Head of caudate nucleus (tissue), 42 donors: ENCODE results near the gene SMIM17.

Experiments
- DNase-seq, 42 donors: peaks; one replicate each; pipeline versions ENCODE4 v3.0.0 to v3.0.0-alpha.2; 2020 to 2021; ENCODE audit warnings: mixed read lengths in 7 of 42
- intact Hi-C: fragments of 100-400 bp; cut with DNase I; formaldehyde crosslinking; loops from one replicate; pipeline ENCODE4 v1.15.0; 2022

SMIM17 gene

GRCh38 chr19:56642711-56643459, at the start of gene SMIM17:
TSS of gene SMIM17 (plus strand) at chr19:56643159. CDS start at chr19:56645668, 2,509 bp downstream.
- DNase-seq, result peak in 1 of 42 donors; percentile 9
- intact Hi-C loops, result no loop called here

- DNase-seq, result no peak
Observed at GRCh38 chr19:56594446-56594782, 48.5 kb upstream of the SMIM17 start.

GRCh38 chr19:56594783-56595547, 48.0 kb upstream of the SMIM17 start, which contains the start of gene ZNF71:
TSS of gene ZNF71 (plus strand) at chr19:56595302. CDS start at chr19:56601559, 6,257 bp downstream.
- peak; percentile 71 to 96 (median 90) for DNase-seq
- intact Hi-C loops, result loop anchor here (10.0 kb wide), 1 partner anchor 70 kb away; no protein-coding TSS in a partner anchor

More at GRCh38 chr19:56594446-56594782, 48.5 kb upstream of the SMIM17 start:
- intact Hi-C loops, result loop anchor here (10.0 kb wide), 1 partner anchor 70 kb away; no protein-coding TSS in a partner anchor

- DNase-seq, result peak in 1 of 42 donors; percentile 7
- intact Hi-C loops, result loop anchor here (10.0 kb wide), 1 partner anchor 69 kb away; no protein-coding TSS in a partner anchor
Observed at GRCh38 chr19:56595548-56595899, 47.4 kb upstream of the SMIM17 start.

GRCh38 chr19:56596676-56597075, 46.3 kb upstream of the SMIM17 start:
- intact Hi-C loops, result loop anchor here (10.0 kb wide), 1 partner anchor 68 kb away; no protein-coding TSS in a partner anchor
- DNase-seq, result no peak

- DNase-seq, result no peak
- intact Hi-C loops, result loop anchor here (10.0 kb wide), 1 partner anchor 67 kb away; no protein-coding TSS in a partner anchor
Observed at GRCh38 chr19:56597696-56598095, 45.3 kb upstream of the SMIM17 start.

GRCh38 chr19:56601375-56601774, 41.6 kb upstream of the SMIM17 start:
- no peak for DNase-seq
- intact Hi-C loops, result no loop called here

GRCh38 chr19:56603829-56604228, 39.1 kb upstream of the SMIM17 start:
- DNase-seq, result peak in 32 of 42 donors; percentile 14 to 83 (median 52)
- intact Hi-C loops, result no loop called here

GRCh38 chr19:56608274-56608964, 34.5 kb upstream of the SMIM17 start:
- intact Hi-C loops, result no loop called here
- no peak for DNase-seq

GRCh38 chr19:56611288-56611687, 31.7 kb upstream of the SMIM17 start:
- intact Hi-C loops, result no loop called here
- DNase-seq, result no peak

GRCh38 chr19:56612737-56613136, 30.2 kb upstream of the SMIM17 start:
- intact Hi-C loops, result no loop called here
- no peak for DNase-seq

- intact Hi-C loops, result no loop called here
- no peak for DNase-seq
Observed at GRCh38 chr19:56613639-56614038, 29.3 kb upstream of the SMIM17 start.

GRCh38 chr19:56617531-56617930, 25.4 kb upstream of the SMIM17 start:
- no peak for DNase-seq
- intact Hi-C loops, result no loop called here

GRCh38 chr19:56619121-56619520, 23.8 kb upstream of the SMIM17 start:
- intact Hi-C loops, result no loop called here
- peak in 1 of 42 donors; percentile 20 for DNase-seq

- DNase-seq, result no peak
- intact Hi-C loops, result no loop called here
Observed at GRCh38 chr19:56622374-56622773, 20.6 kb upstream of the SMIM17 start.

GRCh38 chr19:56623006-56623405, 20.0 kb upstream of the SMIM17 start:
- intact Hi-C loops, result no loop called here

GRCh38 chr19:56625708-56626107, 17.3 kb upstream of the SMIM17 start:
- intact Hi-C loops, result no loop called here
- no peak for DNase-seq

More at GRCh38 chr19:56623006-56623405, 20.0 kb upstream of the SMIM17 start:
- DNase-seq, result no peak

- peak in 9 of 42 donors; percentile 11 to 67 (median 36) for DNase-seq
- intact Hi-C loops, result no loop called here
Observed at GRCh38 chr19:56633021-56633420, 9.9 kb upstream of the SMIM17 start.

GRCh38 chr19:56637976-56638555, 4.9 kb upstream of the SMIM17 start:
- peak; percentile 28 to 88 (median 73) for DNase-seq
- intact Hi-C loops, result no loop called here
